Smooth muscle cell (in vitro differentiated cells): ENCODE data around the gene ATP8A2. TPM values are rescaled to one million over a fixed set of nuclear protein-coding genes. Genes with fewer than 3 reads are reported as not detected.

Experiments used
- DNase-seq: peaks from one replicate; lab custom pipeline; 2025; ENCODE audit not compliant: unreplicated experiment; lab: John Stamatoyannopoulos, UW
- H2AFZ ChIP-seq: fragments of 200-600 bp; sonication (generic); 2 replicates; pipeline ENCODE4 v1.6.0; 2016; ENCODE audit warnings: antibody characterized with exemption, low read depth, mild to moderate bottlenecking
- H3F3A ChIP-seq: fragments of 200-600 bp; sonication (generic); 2 replicates; pipeline ENCODE4 v1.6.0; 2017; ENCODE audit warnings: antibody characterized with exemption, low read depth
- H3K27ac ChIP-seq: fragments of 200-600 bp; sonication (generic); 2 replicates; pipeline ENCODE4 v1.5.1; 2016; ENCODE audit warnings: low read depth, mild to moderate bottlenecking
- H3K27me3 ChIP-seq: fragments of 200-600 bp; sonication (generic); 2 replicates; pipeline ENCODE4 v1.6.1; 2016; ENCODE audit warnings: low read depth, mild to moderate bottlenecking
- H3K36me3 ChIP-seq: fragments of 200-600 bp; sonication (generic); 2 replicates; pipeline ENCODE4 v1.5.1; 2016; ENCODE audit warnings: low read depth
- H3K4me1 ChIP-seq: fragments of 200-600 bp; sonication (generic); 2 replicates; pipeline ENCODE4 v1.5.1; 2016; ENCODE audit warnings: low read depth
- H3K4me2 ChIP-seq: fragments of 200-600 bp; sonication (generic); 2 replicates; pipeline ENCODE4 v1.6.0; 2016; ENCODE audit warnings: mild to moderate bottlenecking
- H3K4me3 ChIP-seq: fragments of 200-600 bp; sonication (generic); 2 replicates; pipeline ENCODE4 v1.5.1; 2016; ENCODE audit warnings: mild to moderate bottlenecking
- H3K79me2 ChIP-seq: fragments of 200-600 bp; sonication (generic); 2 replicates; pipeline ENCODE4 v1.6.0; 2016; ENCODE audit warnings: low read depth, mild to moderate bottlenecking
- H3K9ac ChIP-seq: fragments of 200-600 bp; sonication (generic); 2 replicates; pipeline ENCODE4 v1.6.0; 2016; ENCODE audit warnings: low read depth
- H3K9me3 ChIP-seq: fragments of 200-600 bp; sonication (generic); replicated peaks from 2 replicates; pipeline ENCODE4 v1.5.1; 2016; ENCODE audit warnings: low read depth
- H4K20me1 ChIP-seq: fragments of 200-600 bp; sonication (generic); 2 replicates; pipeline ENCODE4 v1.6.0; 2016; ENCODE audit warnings: low read depth
- CTCF ChIP-seq: fragments of 200-600 bp; sonication (generic); IDR thresholded peaks from 2 replicates; pipeline ENCODE4 v1.5.1; 2017; ENCODE audit warnings: borderline replicate concordance, mild to moderate bottlenecking, antibody characterized with exemption; ENCODE audit not compliant: insufficient read depth, poor library complexity, severe bottlenecking
- WGBS: methylation state at CpG from one replicate; pipeline ENCODE4 v1.1.7; 2016; ENCODE audit warnings: low lambda C conversion rate; 5-methylcytosine and 5-hydroxymethylcytosine counted together
- polyA plus RNA-seq: library from polyadenylated mRNA; unstranded; fragments of >200 nt; fragmentation: Nextera tagmentation; extraction: Ambion mirVana; gene quantifications from 2 replicates; pipeline ENCODE4 v1.2.1, GENCODE V29; 2016
- total RNA-seq: library from RNA; depleted of rRNA; stranded (reverse); fragments of >200 nt; gene quantifications from 2 replicates; pipeline ENCODE4 v1.2.3, GENCODE V29; 2014

ATP8A2 gene
- total and polyA plus RNA-seq, 2 experiments from 2014 or later, result under 0.01 to 0.06 TPM

DNA sequence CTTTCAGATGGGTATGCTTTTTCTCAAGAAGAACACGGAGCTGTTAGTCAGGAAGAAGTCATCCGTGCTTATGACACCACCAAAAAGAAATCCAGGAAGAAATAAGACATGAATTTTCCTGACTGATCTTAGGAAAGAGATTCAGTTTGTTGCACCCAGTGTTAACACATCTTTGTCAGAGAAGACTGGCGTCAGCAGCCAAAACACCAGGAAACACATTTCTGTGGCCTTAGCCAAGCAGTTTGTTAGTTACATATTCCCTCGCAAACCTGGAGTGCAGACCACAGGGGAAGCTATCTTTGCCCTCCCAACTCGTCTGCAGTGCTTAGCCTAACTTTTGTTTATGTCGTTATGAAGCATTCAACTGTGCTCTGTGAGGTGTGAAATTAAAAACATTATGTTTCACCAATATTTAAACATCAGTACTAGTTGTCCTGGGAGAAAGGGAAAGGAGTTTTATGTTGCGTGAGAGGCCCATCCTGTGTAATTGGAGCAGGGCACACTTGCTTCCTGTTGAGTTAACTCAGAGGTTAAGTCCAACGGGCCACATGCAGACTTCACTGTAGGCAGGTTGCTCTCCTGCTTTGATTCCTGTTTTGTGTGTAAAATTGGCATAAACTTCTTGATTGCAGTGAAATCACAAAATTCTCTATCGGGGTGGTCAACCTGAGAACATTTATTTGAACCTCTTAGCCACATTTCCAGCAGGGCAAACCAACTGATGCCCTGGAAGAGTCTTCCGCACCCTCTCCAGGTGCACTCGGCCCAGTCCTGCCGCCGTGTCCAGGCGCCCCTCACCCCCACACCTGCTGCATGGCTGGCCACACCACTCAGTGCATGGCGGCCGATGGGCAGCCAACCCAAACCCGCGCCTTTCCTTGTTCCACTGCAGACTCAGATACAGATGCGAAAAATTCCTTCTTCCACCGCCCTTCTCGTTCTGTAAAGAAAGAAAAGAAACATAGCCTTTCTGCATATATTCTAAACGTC lies 648.4 kb downstream of the ATP8A2 start:
- Histone ChIP-seq H3K9ac (peak overlapping the region; percentile 9), H3F3A (peaks cover 5% of the 10 kb centered on the region), H3K4me2 (peak overlapping the region; percentile 7), H3K79me2 (no peaks in the 10 kb centered on the region), H3K27me3 (no peaks in the 10 kb centered on the region), H3K27ac (peak overlapping the region; percentile 17), H2AFZ (peak overlapping the region; percentile 5), H4K20me1 (no peaks in the 10 kb centered on the region), H3K9me3 (no peaks in the 10 kb centered on the region), H3K4me3 (no peak overlapping the region), H3K36me3 (no peaks in the 10 kb centered on the region), H3K4me1 (peaks cover 8% of the 10 kb centered on the region)
- TF ChIP-seq CTCF, result no peak
- WGBS, result 75% methylated on average over 22 of the region's 22 CpGs
- DNase-seq, result no peak

GRCh38 chr13:26020891-26021290 lies 649.1 kb downstream of the ATP8A2 start:
- H3K27me3 ChIP-seq, result no peaks in the 10 kb centered on the region
- no peak overlapping the region for H3K4me3 ChIP-seq
- no peak overlapping the region for H3K9ac ChIP-seq
- no peak for DNase-seq
- no peaks in the 10 kb centered on the region for H4K20me1 ChIP-seq
- H3K4me1 ChIP-seq, result peaks cover 9% of the 10 kb centered on the region
- peaks cover 5% of the 10 kb centered on the region for H3F3A ChIP-seq
- H2AFZ ChIP-seq, result no peak overlapping the region
- no peak overlapping the region for H3K27ac ChIP-seq
- no peak overlapping the region for H3K4me2 ChIP-seq
- no peaks in the 10 kb centered on the region for H3K9me3 ChIP-seq
- 92% methylated on average over 7 of the region's 7 CpGs for WGBS
- H3K79me2 ChIP-seq, result no peaks in the 10 kb centered on the region
- TF ChIP-seq CTCF, result no peak
- no peaks in the 10 kb centered on the region for H3K36me3 ChIP-seq

- no peaks in the 10 kb centered on the region for H3K9me3 ChIP-seq
- H2AFZ ChIP-seq, result no peak overlapping the region
- H3K27ac ChIP-seq, result peak overlapping the region; percentile 59
- 56% methylated on average over 2 of the region's 2 CpGs for WGBS
- DNase-seq, result no peak
- no peaks in the 10 kb centered on the region for H3K27me3 ChIP-seq
- peaks cover 5% of the 10 kb centered on the region for H3F3A ChIP-seq
- H3K36me3 ChIP-seq, result no peaks in the 10 kb centered on the region
- no peaks in the 10 kb centered on the region for H3K79me2 ChIP-seq
- no peak overlapping the region for H3K4me2 ChIP-seq
- H4K20me1 ChIP-seq, result no peaks in the 10 kb centered on the region
- TF ChIP-seq CTCF, result no peak
- H3K4me3 ChIP-seq, result no peak overlapping the region
- H3K4me1 ChIP-seq, result peaks cover 9% of the 10 kb centered on the region
- no peak overlapping the region for H3K9ac ChIP-seq
Observed at GRCh38 chr13:26021516-26021915, 649.7 kb downstream of the ATP8A2 start.
